Osteocyte (in vitro differentiated cells): ENCODE data around the gene APBB2. TPM values are rescaled to one million over a fixed set of nuclear protein-coding genes. Genes with fewer than 3 reads are reported as not detected.

Source experiments
- DNase-seq: peaks from one replicate; pipeline ENCODE4 v3.0.0; 2021; ENCODE audit warnings: mixed read lengths; ENCODE audit not compliant: unreplicated experiment; ENCODE audit errors: extremely low spot score
- H3K27ac Mint-ChIP-seq: one replicate; pipeline ENCODE4 v1.8.0; 2021; ENCODE audit warnings: mild to moderate bottlenecking, mixed read lengths; ENCODE audit not compliant: unreplicated experiment
- H3K27me3 Mint-ChIP-seq: one replicate; pipeline ENCODE4 v1.8.0; 2021; ENCODE audit warnings: mixed read lengths; ENCODE audit not compliant: unreplicated experiment
- H3K36me3 Mint-ChIP-seq: one replicate; pipeline ENCODE4 v1.8.0; 2021; ENCODE audit warnings: mixed read lengths; ENCODE audit not compliant: unreplicated experiment
- H3K4me1 Mint-ChIP-seq: one replicate; pipeline ENCODE4 v1.8.0; 2021; ENCODE audit warnings: mixed read lengths; ENCODE audit not compliant: unreplicated experiment
- H3K4me3 Mint-ChIP-seq: one replicate; pipeline ENCODE4 v1.8.0; 2021; ENCODE audit warnings: mild to moderate bottlenecking, moderate library complexity, mixed read lengths; ENCODE audit not compliant: unreplicated experiment
- H3K9me3 Mint-ChIP-seq: one replicate; pipeline ENCODE4 v1.8.0; 2021; ENCODE audit warnings: mixed read lengths; ENCODE audit not compliant: unreplicated experiment
- CTCF ChIP-seq: fragments of 200-600 bp; sonication (generic); IDR thresholded peaks from 2 replicates; pipeline ENCODE4 v1.5.0; 2021; ENCODE audit warnings: antibody characterized with exemption, mild to moderate bottlenecking, moderate library complexity
- total RNA-seq: library from RNA; stranded (reverse); gene quantifications from 2 replicates; pipeline ENCODE4 v1.2.1, GENCODE V29; 2021

The APBB2 gene
- total RNA-seq, 1 donor from 2014 or later, result 56.2 TPM

DNA sequence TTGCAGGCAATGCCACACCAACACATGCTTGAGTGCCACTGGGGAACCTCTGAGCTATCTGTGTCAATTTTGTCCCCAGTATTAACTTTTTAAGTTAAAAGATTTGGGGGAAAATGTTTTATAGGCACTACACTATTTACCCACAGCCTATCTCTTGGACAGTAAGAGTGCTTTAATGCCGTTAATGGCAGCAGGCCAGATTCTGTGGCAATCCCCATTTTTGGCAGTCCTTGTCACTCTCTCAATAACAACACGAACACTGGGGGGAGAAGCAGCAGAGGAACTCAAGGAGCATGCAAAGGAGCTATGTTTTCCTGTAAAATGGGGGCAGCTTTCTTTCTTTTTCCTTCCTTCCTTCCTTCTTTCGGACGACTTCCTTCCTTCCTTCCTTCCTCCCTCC, 296.0 kb downstream of the APBB2 start:
- Mint-ChIP-seq H3K4me3 (no peak overlapping the region), H3K27ac (no peak overlapping the region), H3K36me3 (peaks cover 7% of the 10 kb centered on the region), H3K4me1 (peaks cover 19% of the 10 kb centered on the region), H3K27me3 (no peaks in the 10 kb centered on the region), H3K9me3 (no peaks in the 10 kb centered on the region)
- no peak for DNase-seq
- no peak for TF ChIP-seq CTCF

DNA sequence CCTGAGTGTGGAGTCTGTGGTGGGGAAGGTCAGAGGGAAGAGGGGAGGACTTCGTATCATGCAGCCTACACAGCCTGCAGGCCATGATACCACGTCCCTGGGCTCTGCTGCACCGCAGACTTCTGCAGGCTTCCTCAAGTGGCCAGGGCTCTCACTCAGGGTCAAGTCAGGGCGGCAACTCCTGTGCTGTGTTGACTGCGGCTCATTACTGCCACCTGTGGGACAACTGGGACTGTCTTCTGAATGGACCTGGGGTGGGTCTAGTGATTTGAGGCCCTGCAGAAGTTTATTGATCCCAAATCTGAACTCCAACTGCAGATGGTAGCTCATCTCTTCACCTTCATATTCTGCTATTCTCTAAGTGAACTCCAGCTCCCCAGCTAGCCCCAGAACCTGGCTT, 297.5 kb downstream of the APBB2 start:
- H3K27ac Mint-ChIP-seq, result no peak overlapping the region
- no peak overlapping the region for H3K4me3 Mint-ChIP-seq
- H3K27me3 Mint-ChIP-seq, result no peaks in the 10 kb centered on the region
- peaks cover 19% of the 10 kb centered on the region for H3K4me1 Mint-ChIP-seq
- no peak for DNase-seq
- no peaks in the 10 kb centered on the region for H3K9me3 Mint-ChIP-seq
- peak; percentile 31 for TF ChIP-seq CTCF
- peaks cover 7% of the 10 kb centered on the region for H3K36me3 Mint-ChIP-seq

DNA sequence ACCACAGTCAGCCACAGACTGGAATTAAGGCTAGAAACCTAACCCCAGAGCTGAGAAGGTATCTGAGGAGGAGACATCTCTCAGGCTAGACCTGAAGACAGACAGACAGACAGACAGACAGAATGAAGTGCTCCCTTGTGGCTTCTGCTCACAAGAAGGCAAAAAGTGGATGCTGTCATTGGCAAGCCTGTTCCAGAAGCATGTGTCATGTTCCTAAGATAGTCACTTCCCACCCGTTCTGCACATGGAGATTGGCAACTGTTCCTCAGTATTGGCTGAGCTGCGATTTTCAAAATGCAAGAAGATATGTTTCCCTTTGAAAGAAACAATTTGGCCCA, 298.2 kb downstream of the APBB2 start:
- Mint-ChIP-seq H3K27me3 (no peaks in the 10 kb centered on the region), H3K36me3 (peaks cover 5% of the 10 kb centered on the region), H3K4me3 (no peak overlapping the region), H3K27ac (peak overlapping the region; percentile 50), H3K9me3 (no peaks in the 10 kb centered on the region), H3K4me1 (peaks cover 19% of the 10 kb centered on the region)
- DNase-seq, result no peak
- no peak for TF ChIP-seq CTCF

DNA sequence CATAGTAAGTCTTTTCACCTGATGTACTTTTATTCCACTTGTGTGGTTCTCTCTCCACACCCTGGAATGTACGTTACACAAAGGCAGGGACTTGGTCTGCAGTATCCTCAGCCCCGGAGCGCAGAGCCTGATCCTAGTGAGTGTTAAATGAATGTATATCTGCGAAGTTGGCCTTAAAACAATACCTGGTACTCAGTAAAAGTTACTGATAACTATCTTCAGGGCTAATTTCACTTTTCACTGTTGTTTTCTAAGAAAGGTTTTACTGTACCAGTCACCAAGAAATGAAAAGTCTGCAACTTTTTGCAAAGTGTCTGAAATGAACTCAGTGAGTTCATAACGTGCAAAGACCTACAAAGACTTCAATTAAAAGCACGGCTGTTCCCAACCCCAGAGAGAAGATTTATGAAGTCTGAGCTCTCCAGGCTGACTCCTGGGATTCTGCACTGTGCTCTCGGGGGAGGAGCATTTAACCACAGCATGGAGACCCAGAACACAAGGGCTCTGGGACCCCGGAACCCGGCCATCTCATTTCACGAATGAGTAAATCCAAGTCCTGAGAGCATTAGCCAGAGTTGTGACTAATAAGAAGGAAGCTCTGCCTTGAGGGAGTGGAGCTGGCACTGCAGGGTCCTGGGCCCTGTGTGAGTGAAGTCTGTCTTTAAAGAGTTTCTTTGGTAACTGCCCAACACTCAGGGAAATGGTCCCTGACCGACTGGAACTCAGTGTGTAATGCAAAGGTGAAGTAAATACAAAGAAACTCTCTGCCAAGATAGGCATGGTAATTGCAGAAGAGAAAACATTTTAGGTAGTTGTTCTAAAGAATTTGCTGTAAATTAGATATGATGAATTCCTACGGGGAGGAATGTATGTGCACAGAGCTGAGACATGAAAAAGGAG, 298.8 kb downstream of the APBB2 start:
- TF ChIP-seq CTCF, result no peak
- Mint-ChIP-seq H3K4me3 (no peak overlapping the region), H3K27ac (peak overlapping the region; percentile 50), H3K36me3 (peaks cover 5% of the 10 kb centered on the region), H3K4me1 (peaks cover 23% of the 10 kb centered on the region), H3K27me3 (no peaks in the 10 kb centered on the region), H3K9me3 (no peaks in the 10 kb centered on the region)
- no peak for DNase-seq

DNA sequence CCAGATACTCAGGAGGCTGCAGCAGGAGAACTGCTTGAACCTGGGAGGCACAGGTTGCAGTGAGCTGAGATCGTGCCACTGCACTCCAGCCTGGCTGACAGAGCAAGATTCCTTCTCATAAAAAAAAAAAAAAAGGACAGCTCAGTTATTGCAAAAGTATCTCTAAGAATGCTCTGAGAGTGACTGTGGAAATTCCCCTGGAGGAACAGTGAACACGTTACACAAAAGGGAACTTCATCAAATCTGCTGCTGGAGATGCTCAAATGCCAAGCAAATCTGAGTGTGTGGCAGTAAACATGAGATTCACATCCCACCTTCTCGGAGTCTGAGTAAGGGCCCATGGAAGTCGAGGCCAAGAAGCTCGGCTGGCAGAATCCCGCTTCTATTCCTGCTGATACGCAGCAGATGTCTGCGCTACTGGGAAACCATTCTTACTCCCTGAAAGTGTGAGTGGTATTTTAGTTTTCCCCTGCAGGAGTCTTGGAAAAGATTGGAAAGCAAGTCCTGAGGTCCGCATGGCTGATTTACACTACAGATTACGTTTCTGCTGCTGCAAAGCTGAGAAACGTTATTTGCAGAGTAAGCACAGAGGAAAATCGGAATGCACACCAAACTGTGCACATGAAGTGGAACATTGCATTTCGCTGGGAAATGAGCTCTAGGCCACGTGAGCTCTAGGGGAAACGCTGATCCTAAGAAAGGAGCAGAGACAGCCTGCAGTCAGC, 301.7 kb downstream of the APBB2 start:
- Mint-ChIP-seq H3K27me3 (no peaks in the 10 kb centered on the region), H3K27ac (no peak overlapping the region), H3K4me1 (peaks cover 43% of the 10 kb centered on the region), H3K4me3 (no peak overlapping the region), H3K36me3 (peaks cover 5% of the 10 kb centered on the region), H3K9me3 (no peaks in the 10 kb centered on the region)
- DNase-seq, result no peak
- no peak for TF ChIP-seq CTCF
